GM18519 (cell line): Measurements from ENCODE around the gene ISOC2.

Source experiments
- ATAC-seq: cut with Tn5 transposase; IDR thresholded peaks from one replicate; pipeline ENCODE4 v1.9.1; 2021; ENCODE audit warnings: mild to moderate bottlenecking, moderate library complexity; ENCODE audit not compliant: unreplicated experiment, low FRiP score

Gene ISOC2

GRCh38 chr19:55490478-55491432 is 29.3 kb upstream of the ISOC2 start:
- ATAC-seq: no peak

- no peak for ATAC-seq
Measured at GRCh38 chr19:55489711-55490477, 28.5 kb upstream of the ISOC2 start.

- ATAC-seq: no peak
Measured at GRCh38 chr19:55488986-55489710, 27.7 kb upstream of the ISOC2 start.

- ATAC-seq: no peak
Measured at GRCh38 chr19:55487924-55488687, 26.7 kb upstream of the ISOC2 start, which contains the start of gene SSC5D. SSC5D (plus strand) TSS chr19:55488436; CDS start chr19:55488590, 154 bp downstream.

- no peak for ATAC-seq
Measured at GRCh38 chr19:55486971-55487923, 25.8 kb upstream of the ISOC2 start.

GRCh38 chr19:55486043-55486970 is 24.9 kb upstream of the ISOC2 start:
- ATAC-seq: no peak

GRCh38 chr19:55485439-55486011 is 24.1 kb upstream of the ISOC2 start:
- no peak for ATAC-seq

GRCh38 chr19:55484593-55485438 is 23.4 kb upstream of the ISOC2 start, which contains the start of gene NAT14:
NAT14 (plus strand) TSS chr19:55485188; CDS start chr19:55485709, 521 bp downstream.
- no peak for ATAC-seq

GRCh38 chr19:55483706-55484592 is 22.5 kb upstream of the ISOC2 start:
- ATAC-seq: no peak

- ATAC-seq: no peak
Measured at GRCh38 chr19:55482967-55483705, 21.7 kb upstream of the ISOC2 start.

- ATAC-seq: no peak
Measured at GRCh38 chr19:55482156-55482961, 20.9 kb upstream of the ISOC2 start.

- ATAC-seq: no peak
Measured at GRCh38 chr19:55481794-55482155, 20.3 kb upstream of the ISOC2 start.

GRCh38 chr19:55481148-55481793 is 19.8 kb upstream of the ISOC2 start:
- no peak for ATAC-seq
